ENCODE data around the gene ZNF273. TPM values are rescaled to one million over a fixed set of nuclear protein-coding genes. Genes with fewer than 3 reads are reported as not detected.

The ZNF273 gene
- total RNA-seq, 1 donor, result 3.9 TPM

GRCh38 chr7:64880322-64881297 lies 22.5 kb upstream of the ZNF273 start:
- TF ChIP-seq, protein P1, sequence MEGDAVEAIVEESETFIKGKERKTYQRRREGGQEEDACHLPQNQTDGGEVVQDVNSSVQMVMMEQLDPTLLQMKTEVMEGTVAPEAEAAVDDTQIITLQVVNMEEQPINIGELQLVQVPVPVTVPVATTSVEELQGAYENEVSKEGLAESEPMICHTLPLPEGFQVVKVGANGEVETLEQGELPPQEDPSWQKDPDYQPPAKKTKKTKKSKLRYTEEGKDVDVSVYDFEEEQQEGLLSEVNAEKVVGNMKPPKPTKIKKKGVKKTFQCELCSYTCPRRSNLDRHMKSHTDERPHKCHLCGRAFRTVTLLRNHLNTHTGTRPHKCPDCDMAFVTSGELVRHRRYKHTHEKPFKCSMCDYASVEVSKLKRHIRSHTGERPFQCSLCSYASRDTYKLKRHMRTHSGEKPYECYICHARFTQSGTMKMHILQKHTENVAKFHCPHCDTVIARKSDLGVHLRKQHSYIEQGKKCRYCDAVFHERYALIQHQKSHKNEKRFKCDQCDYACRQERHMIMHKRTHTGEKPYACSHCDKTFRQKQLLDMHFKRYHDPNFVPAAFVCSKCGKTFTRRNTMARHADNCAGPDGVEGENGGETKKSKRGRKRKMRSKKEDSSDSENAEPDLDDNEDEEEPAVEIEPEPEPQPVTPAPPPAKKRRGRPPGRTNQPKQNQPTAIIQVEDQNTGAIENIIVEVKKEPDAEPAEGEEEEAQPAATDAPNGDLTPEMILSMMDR (IDR thresholded peaks at IDR 0.05; ENCODE audit: insufficient read depth, low read depth, low read length), result no peak
- no peak for DNase-seq (ENCODE audit: low read depth)
- no peak overlapping the region for H3K4me3 ChIP-seq (ENCODE audit: low read depth, low read length)

GRCh38 chr7:64881461-64882287 lies 21.4 kb upstream of the ZNF273 start:
- peak overlapping the region; percentile 48 for H3K4me3 ChIP-seq (ENCODE audit: low read depth, low read length)
- no peak for DNase-seq (ENCODE audit: low read depth)
- TF ChIP-seq, protein P1 (IDR thresholded peaks at IDR 0.05; ENCODE audit: insufficient read depth, low read depth, low read length), result no peak

DNA sequence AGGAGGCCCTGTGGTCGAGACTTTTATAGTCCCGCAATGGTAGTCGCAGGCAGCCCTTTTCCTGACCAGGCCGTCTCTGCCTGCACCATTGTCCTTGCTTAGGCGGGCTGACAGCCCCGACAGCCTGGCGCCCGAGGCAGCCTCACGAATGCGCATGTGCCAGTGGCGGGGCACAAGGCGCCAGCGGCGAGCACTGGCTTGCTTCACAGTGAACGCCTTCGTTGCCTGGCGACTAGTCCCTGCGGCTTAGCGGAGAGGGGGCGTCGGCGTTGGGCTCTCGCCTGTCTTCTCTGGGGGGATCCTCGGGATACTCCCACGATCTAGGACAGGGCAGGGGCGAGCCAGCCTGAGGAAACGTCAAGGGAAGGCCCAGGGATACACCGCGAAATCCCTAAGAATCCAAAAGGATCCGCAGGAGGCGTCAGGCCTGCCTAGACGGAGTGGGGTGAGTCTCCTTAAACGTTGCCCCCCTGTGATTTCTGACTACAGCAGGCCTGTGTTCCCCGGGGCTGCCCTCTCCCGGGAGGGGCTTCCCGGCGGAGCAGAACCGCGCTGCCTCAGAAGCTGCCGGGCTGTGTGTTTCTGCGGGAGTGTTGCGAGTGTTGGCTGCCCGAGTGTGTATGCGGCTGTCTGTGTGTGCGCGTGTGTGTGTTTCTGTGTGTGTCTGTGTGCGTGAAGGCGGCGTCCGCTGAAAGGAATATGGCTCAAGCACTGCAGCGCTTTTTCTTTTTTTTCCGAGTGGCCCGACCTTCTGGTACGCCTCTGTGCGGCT lies 20.5 kb upstream of the ZNF273 start:
- peak; percentile 27 for DNase-seq (ENCODE audit: low read depth)
- H3K4me3 ChIP-seq (ENCODE audit: low read depth, low read length), result peak overlapping the region; percentile 48
- TF ChIP-seq, protein P1 (IDR thresholded peaks at IDR 0.05; ENCODE audit: insufficient read depth, low read depth, low read length), result no peak

DNA sequence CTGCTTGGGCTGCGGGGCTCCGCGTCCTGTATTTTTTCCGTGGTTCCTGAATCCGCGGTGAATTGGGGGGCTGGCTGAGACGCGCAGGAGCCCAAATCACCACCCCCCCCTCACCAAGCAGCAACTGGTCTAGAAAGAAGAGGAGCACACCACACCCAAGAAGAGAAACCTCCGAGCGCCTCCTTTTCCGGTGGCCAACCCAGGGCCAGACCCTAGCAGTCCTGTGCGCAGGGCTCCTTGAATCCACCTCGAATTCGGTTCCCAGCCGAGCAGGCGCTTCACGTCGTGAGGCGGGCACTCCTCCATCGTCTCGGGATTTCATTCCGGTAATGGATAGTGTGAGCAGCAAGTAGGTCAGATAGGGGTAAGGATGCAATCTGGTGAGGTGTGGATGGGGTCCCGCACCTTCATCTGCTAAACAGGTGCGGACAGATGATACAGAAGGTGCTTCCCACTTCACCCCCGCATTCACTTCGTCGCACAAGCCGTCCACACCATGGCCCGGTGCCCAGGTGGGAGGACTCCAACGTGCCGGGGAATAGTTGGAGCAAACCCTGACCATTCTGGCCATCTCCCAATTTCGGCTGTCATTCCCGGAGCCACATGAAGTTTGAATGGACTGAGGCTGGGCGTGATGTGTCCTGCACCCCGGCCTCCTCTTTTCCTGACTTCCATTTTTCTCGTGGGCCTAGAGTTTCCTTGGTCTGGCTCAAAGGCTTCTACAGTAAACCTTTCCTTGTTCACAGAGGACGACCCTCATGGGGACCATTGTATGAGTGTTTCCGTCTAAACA lies 19.8 kb upstream of the ZNF273 start:
- TF ChIP-seq, protein P1 (IDR thresholded peaks at IDR 0.05; ENCODE audit: insufficient read depth, low read depth, low read length), result no peak
- DNase-seq (ENCODE audit: low read depth), result no peak
- H3K4me3 ChIP-seq (ENCODE audit: low read depth, low read length), result peak overlapping the region; percentile 48

DNA sequence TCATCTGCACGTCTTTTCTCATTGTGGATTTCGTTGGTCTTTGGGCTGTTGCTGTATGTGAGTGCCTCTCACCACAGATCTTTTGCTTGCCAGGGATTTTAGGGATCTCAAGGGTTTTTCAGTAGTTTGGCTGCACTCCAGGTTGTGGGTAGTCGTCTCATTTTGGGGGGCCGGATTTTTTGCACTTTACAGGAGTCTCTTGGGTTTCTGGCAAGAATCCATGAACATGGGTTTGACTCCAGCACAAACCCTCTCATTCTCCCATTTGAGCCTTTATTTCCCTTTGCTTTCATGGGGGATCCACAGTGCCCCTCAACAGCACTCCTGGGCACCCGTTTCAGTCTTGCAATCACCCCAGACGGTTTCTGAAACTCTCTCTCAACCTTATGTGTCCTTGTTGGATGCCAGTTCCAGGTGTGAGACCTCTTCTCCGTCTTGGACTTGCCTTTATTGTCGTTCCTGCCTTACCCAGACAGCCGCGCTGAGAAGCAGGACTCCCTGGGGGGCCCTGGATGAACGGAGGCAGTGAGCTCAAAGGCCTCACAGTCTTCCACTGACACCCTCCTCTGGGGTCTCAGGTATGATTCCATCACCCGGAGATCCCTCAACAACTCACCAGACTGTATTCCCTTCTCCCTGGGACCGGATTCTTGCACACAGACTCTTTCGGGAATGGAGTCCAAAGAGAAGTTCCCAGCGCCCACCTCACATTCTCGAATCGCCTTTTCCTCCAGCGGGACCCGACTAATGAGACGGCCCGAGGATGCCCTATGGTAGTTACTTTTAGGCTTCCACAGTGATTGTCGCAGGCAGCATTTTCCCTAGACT lies 18.8 kb upstream of the ZNF273 start:
- DNase-seq (ENCODE audit: low read depth), result no peak
- no peak overlapping the region for H3K4me3 ChIP-seq (ENCODE audit: low read depth, low read length)
- TF ChIP-seq, protein P1 (IDR thresholded peaks at IDR 0.05; ENCODE audit: insufficient read depth, low read depth, low read length), result no peak
